ENCODE measurements around the gene FAM174C. TPM values are rescaled to one million over a fixed set of nuclear protein-coding genes. Genes with fewer than 3 reads are reported as not detected.

Gene FAM174C
- total RNA-seq, 1 experiment from 2014 or later: 77.1 TPM

- no peak for TF ChIP-seq ZBTB33 (IDR thresholded peaks at IDR 0.05; ENCODE audit: extremely low read depth, insufficient replicate concordance, low read length)
Observed at GRCh38 chr19:1234051-1234954, 41.0 kb upstream of the FAM174C start (continued).

GRCh38 chr19:1234955-1235380, 40.4 kb upstream of the FAM174C start:
- Histone ChIP-seq H3K4me3 (replicated peaks in 1 of 2; ENCODE audit: low read depth in 1 of 2, low read length in 2 of 2) (no peak overlapping the region), H2AFZ (ENCODE audit: low read depth, low read length, poor library complexity, severe bottlenecking) (no peak overlapping the region), H3K9me2 (ENCODE audit: insufficient read depth) (no peaks in the 10 kb centered on the region), H3K9ac (ENCODE audit: low read length) (no peak overlapping the region), H4K20me1 (ENCODE audit: insufficient read depth) (no peaks in the 10 kb centered on the region), H3K9me3 (ENCODE audit: control insufficient read depth in 1 of 2, insufficient read depth in 1 of 2, low read depth in 1 of 2, low read length in 2 of 2) (no peaks in the 10 kb centered on the region), H3K36me3 (ENCODE audit: control insufficient read depth in 1 of 2, insufficient read depth in 2 of 2, low read length in 2 of 2) (peaks cover 3 to 16% of the 10 kb centered on the region in 2 experiments; a peak in 3 of 4 replicates), H3K4me2 (ENCODE audit: low read length) (no peak overlapping the region), H3K4me1 (ENCODE audit: control insufficient read depth in 1 of 2, insufficient read depth in 2 of 2, low read length in 2 of 2) (peaks cover 23 to 49% of the 10 kb centered on the region in 2 experiments), H3K79me2 (ENCODE audit: insufficient read depth, low read length) (peaks cover 22% of the 10 kb centered on the region; the same call in 1 of the 2 replicates), H3K27me3 (ENCODE audit: insufficient read depth, low read length) (no peaks in the 10 kb centered on the region), H3K27ac (ENCODE audit: low read depth, low read length) (peak overlapping the region; percentile 67; the same call in 1 of the 2 replicates)
- BruUV-seq (replicated peaks): no TSS peak
- CTCF ChIA-PET: no interaction called here
- intact Hi-C loops (cut with micrococcal nuclease): no loop called here
- RAD21 ChIA-PET (ENCODE audit: low non-redundant PET in 1 of 2, low total read pairs in 2 of 2, uncharacterized antibody in 2 of 2, unreplicated experiment in 2 of 2): no interaction called here
- POLR2A ChIA-PET: no interaction called here
- DNase-seq (ENCODE audit: low read depth, low spot score) (no peak), ATAC-seq (no peak)
- no peak for TF ChIP-seq SP1 (IDR thresholded peaks at IDR 0.05; ENCODE audit: low read depth)
- TF ChIP-seq MAX (IDR thresholded peaks at IDR 0.05): no peak
- no peak for TF ChIP-seq JUND (IDR thresholded peaks at IDR 0.05)
- no peak for TF ChIP-seq ZBTB33 (IDR thresholded peaks at IDR 0.05; ENCODE audit: extremely low read depth, insufficient replicate concordance, low read length)
- TF ChIP-seq RAD21 (IDR thresholded peaks at IDR 0.05; ENCODE audit: low read depth): no peak
- no peak for TF ChIP-seq EZH2phosphoT487 (IDR thresholded peaks at IDR 0.05; ENCODE audit: borderline replicate concordance)
